ENCODE measurements around the gene MASP1. TPM values are rescaled to one million over a fixed set of nuclear protein-coding genes. Genes with fewer than 3 reads are reported as not detected.

The MASP1 gene
- total and polyA plus RNA-seq, 2 of the 4 experiments (the other 2 are of a cell fraction): 13.1 to 16.2 TPM

GRCh38 chr3:187296911-187297310 lies 5.4 kb upstream of the MASP1 start:
- H3K18ac ChIP-seq (ENCODE audit: low read depth, low read length): no peak overlapping the region
- no peak overlapping the region for H3K14ac ChIP-seq (replicated peaks; ENCODE audit: low read depth, low read length)
- no peaks in the 10 kb centered on the region for H3K27me3 ChIP-seq (ENCODE audit: control insufficient read depth, insufficient read depth, low read length)
- no peak overlapping the region for H4K91ac ChIP-seq (ENCODE audit: insufficient read depth, low read depth, low read length)
- no peak overlapping the region for H2BK120ac ChIP-seq (ENCODE audit: low read depth, low read length)
- H2BK5ac ChIP-seq (ENCODE audit: low read depth, low read length, poor library complexity, severe bottlenecking): no peak overlapping the region
- BruUV-seq (replicated peaks): no TSS peak
- DNase-seq (peak; percentile 23), ATAC-seq (ENCODE audit: low read depth) (no peak)
- no peak overlapping the region for H3K56ac ChIP-seq (ENCODE audit: extremely low read depth, insufficient read depth, low read length)
- 0 out of 2 replicates have a peak, but pooled peaks cover 4% of the 10 kb centered on the region for H3K9me1 ChIP-seq (ENCODE audit: insufficient read depth, low read length)
- no peak overlapping the region for H3K9ac ChIP-seq (ENCODE audit: low read depth, low read length)
- no peak overlapping the region for H4K8ac ChIP-seq (ENCODE audit: low read depth in 2 of 2, low read length in 2 of 2)
- no peak overlapping the region for H3K4ac ChIP-seq (ENCODE audit: low read depth, low read length)
- H3K4me1 ChIP-seq (ENCODE audit: control insufficient read depth, insufficient read depth, low read length): peaks cover 12% of the 10 kb centered on the region
- H3K79me1 ChIP-seq (ENCODE audit: low read depth in 1 of 2, low read length in 2 of 2): no peaks in the 10 kb centered on the region
- no peak overlapping the region for H2BK15ac ChIP-seq (ENCODE audit: low read depth, low read length)
- POLR2A ChIA-PET (ENCODE audit: unreplicated experiment): no interaction called here
- WGBS, 2 experiments (ENCODE audit: extremely low coverage in 2 of 2, insufficient read length in 1 of 2): no CpG with 5 or more reads among the region's 2 CpGs
- no peak overlapping the region for H2AK5ac ChIP-seq (ENCODE audit: low read depth, low read length)
- intact Hi-C loops (cut with micrococcal nuclease) (no loop called here), in situ Hi-C loops (cut with MboI; ENCODE audit: low sequenced_read_pairs) (no loop called here), dilution Hi-C loops (cut with HindIII; ENCODE audit: low sequenced_read_pairs, unreplicated experiment) (no loop called here)
- H2BK20ac ChIP-seq (ENCODE audit: low read depth, low read length): no peak overlapping the region
- no peak overlapping the region for H3K23ac ChIP-seq (ENCODE audit: low read depth, low read length)
- H3K9me3 ChIP-seq (ENCODE audit: control insufficient read depth, insufficient read depth, low read length): peaks cover 5% of the 10 kb centered on the region; the same call in 1 of the 2 replicates
- no peak overlapping the region for H3K4me3 ChIP-seq (ENCODE audit: insufficient read depth, low read depth, low read length)
- H3K4me2 ChIP-seq (ENCODE audit: low read depth, low read length): no peak overlapping the region
- H2AK9ac ChIP-seq (replicated peaks; ENCODE audit: low read depth, low read length, poor library complexity): no peak overlapping the region
- no peaks in the 10 kb centered on the region for H4K20me1 ChIP-seq (ENCODE audit: insufficient read depth, low read length)
- no peak overlapping the region for H2AFZ ChIP-seq (replicated peaks; ENCODE audit: low read length, poor library complexity)
- H4K5ac ChIP-seq (ENCODE audit: low read depth, low read length): no peak overlapping the region
- CTCF ChIA-PET: interaction anchor here (2.3 kb wide), 1 partner anchor 184 kb away, joined by 5 read pairs; no protein-coding TSS in a partner anchor
- TF ChIP-seq FOS (IDR thresholded peaks at IDR 0.05; ENCODE audit: low read depth, low read length) (0 out of 2 replicates have a peak, but pooled peaks have one; percentile 7), MAZ (IDR thresholded peaks at IDR 0.05; ENCODE audit: borderline replicate concordance, low read depth, low read length) (no peak)
- H3K27ac ChIP-seq (ENCODE audit: insufficient read depth, low read length): no peak overlapping the region
- no peaks in the 10 kb centered on the region for H3K36me3 ChIP-seq (ENCODE audit: control insufficient read depth, insufficient read depth, low read length)

Measured in IMR-90 (cell line).